ENCODE measurements around the gene NCKAP5. TPM values are rescaled to one million over a fixed set of nuclear protein-coding genes. Genes with fewer than 3 reads are reported as not detected.

The NCKAP5 gene
- total RNA-seq, 1 experiment from 2014 or later: not detected

DNA sequence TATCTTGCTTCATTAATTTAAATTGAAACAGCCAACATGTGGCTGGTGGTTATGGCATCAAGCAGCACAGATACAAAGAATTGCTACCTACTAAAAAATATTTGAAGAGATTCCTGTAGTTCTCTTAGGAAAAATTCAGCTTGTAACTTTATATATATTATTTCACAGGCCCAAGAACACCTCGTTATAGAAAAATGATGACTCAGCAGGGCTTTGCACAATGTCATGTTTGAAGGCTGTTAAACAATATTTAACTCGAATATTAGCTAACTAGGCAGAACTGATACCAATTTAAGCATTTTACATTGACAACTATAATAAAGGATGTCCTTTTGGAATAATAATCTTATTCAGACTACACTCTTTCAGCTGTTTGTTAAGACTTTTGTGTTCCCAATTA is 795.9 kb downstream of the NCKAP5 start:
- no peak overlapping the region for H3K4me3 Mint-ChIP-seq (ENCODE audit: unreplicated experiment)
- no peak for DNase-seq (ENCODE audit: unreplicated experiment)
- CTCF ChIA-PET: interaction anchor here (0.6 to 1.1 kb wide), 2 partner anchors 183 to 519 kb away, joined by 3 read pairs; no protein-coding TSS in a partner anchor
- POLR2A ChIA-PET: no interaction called here
- no peaks in the 10 kb centered on the region for H3K27me3 Mint-ChIP-seq (ENCODE audit: insufficient read depth, unreplicated experiment)
- TF ChIP-seq, protein P1, sequence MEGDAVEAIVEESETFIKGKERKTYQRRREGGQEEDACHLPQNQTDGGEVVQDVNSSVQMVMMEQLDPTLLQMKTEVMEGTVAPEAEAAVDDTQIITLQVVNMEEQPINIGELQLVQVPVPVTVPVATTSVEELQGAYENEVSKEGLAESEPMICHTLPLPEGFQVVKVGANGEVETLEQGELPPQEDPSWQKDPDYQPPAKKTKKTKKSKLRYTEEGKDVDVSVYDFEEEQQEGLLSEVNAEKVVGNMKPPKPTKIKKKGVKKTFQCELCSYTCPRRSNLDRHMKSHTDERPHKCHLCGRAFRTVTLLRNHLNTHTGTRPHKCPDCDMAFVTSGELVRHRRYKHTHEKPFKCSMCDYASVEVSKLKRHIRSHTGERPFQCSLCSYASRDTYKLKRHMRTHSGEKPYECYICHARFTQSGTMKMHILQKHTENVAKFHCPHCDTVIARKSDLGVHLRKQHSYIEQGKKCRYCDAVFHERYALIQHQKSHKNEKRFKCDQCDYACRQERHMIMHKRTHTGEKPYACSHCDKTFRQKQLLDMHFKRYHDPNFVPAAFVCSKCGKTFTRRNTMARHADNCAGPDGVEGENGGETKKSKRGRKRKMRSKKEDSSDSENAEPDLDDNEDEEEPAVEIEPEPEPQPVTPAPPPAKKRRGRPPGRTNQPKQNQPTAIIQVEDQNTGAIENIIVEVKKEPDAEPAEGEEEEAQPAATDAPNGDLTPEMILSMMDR (IDR thresholded peaks at IDR 0.05; ENCODE audit: unreplicated experiment): no peak
- H3K9me3 Mint-ChIP-seq (ENCODE audit: unreplicated experiment): peaks cover 10% of the 10 kb centered on the region
- H3K4me1 Mint-ChIP-seq (ENCODE audit: insufficient read depth, unreplicated experiment): no peaks in the 10 kb centered on the region
- H3K36me3 Mint-ChIP-seq (ENCODE audit: insufficient read depth, unreplicated experiment): no peaks in the 10 kb centered on the region
- no TSS peak for BruUV-seq (replicated peaks)
- intact Hi-C loops (cut with micrococcal nuclease): no loop called here
- no peak overlapping the region for H3K27ac Mint-ChIP-seq (ENCODE audit: low read depth, unreplicated experiment)

DNA sequence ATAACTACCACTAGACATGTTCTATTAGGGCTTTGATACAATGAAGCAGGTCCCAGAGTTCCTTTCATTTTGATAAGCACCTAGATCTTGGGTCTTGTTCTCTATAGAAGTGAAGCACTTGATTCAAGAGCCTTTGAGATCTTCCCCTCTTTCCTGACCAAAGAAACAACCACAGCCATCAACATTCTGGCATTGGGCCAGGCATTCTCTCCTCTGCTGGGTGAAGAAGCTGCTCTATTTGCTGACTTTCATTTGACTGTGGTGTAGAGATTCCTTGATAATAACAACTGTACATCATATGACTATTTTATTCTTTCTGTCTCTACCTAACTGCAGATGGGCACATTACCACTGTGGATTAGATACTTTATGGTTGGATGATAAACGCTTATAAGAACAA is 801.7 kb downstream of the NCKAP5 start:
- intact Hi-C loops (cut with micrococcal nuclease): no loop called here
- peaks cover 34% of the 10 kb centered on the region for H3K9me3 Mint-ChIP-seq (ENCODE audit: unreplicated experiment)
- POLR2A ChIA-PET: no interaction called here
- CTCF ChIA-PET: no interaction called here
- no peaks in the 10 kb centered on the region for H3K27me3 Mint-ChIP-seq (ENCODE audit: insufficient read depth, unreplicated experiment)
- DNase-seq (ENCODE audit: unreplicated experiment): peak; percentile 6
- TF ChIP-seq, protein P1 (IDR thresholded peaks at IDR 0.05; ENCODE audit: unreplicated experiment): no peak
- H3K27ac Mint-ChIP-seq (ENCODE audit: low read depth, unreplicated experiment): no peak overlapping the region
- no peaks in the 10 kb centered on the region for H3K4me1 Mint-ChIP-seq (ENCODE audit: insufficient read depth, unreplicated experiment)
- H3K36me3 Mint-ChIP-seq (ENCODE audit: insufficient read depth, unreplicated experiment): no peaks in the 10 kb centered on the region
- H3K4me3 Mint-ChIP-seq (ENCODE audit: unreplicated experiment): no peak overlapping the region
- BruUV-seq (replicated peaks): no TSS peak

DNA sequence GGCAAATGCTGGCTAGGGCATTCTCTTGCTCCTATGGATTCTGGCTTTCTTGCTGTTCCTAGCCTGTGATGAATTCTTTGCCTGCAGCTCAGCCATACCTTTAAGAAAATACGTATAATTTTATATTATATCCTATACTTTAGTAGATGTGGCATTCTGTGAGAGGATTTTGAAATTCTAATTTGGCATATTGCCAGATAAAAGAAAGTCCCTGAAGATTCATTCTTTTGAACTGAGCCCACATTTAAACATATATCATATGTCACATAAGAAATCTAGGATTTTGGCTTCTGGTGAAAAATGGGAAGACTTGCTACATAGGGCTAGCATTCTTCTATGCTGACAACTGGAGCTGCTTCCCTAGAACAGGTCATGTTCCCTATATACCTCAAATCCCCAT is 806.8 kb downstream of the NCKAP5 start:
- H3K4me3 Mint-ChIP-seq (ENCODE audit: unreplicated experiment): no peak overlapping the region
- H3K27ac Mint-ChIP-seq (ENCODE audit: low read depth, unreplicated experiment): no peak overlapping the region
- H3K36me3 Mint-ChIP-seq (ENCODE audit: insufficient read depth, unreplicated experiment): no peaks in the 10 kb centered on the region
- peaks cover 18% of the 10 kb centered on the region for H3K9me3 Mint-ChIP-seq (ENCODE audit: unreplicated experiment)
- no peaks in the 10 kb centered on the region for H3K4me1 Mint-ChIP-seq (ENCODE audit: insufficient read depth, unreplicated experiment)
- BruUV-seq (replicated peaks): no TSS peak
- DNase-seq (ENCODE audit: unreplicated experiment): no peak
- ChIA-PET POLR2A (no interaction called here), CTCF (interaction anchor here (0.5 kb wide), 1 partner anchor 50 kb away, joined by 3 read pairs; no protein-coding TSS in a partner anchor)
- H3K27me3 Mint-ChIP-seq (ENCODE audit: insufficient read depth, unreplicated experiment): no peaks in the 10 kb centered on the region
- intact Hi-C loops (cut with micrococcal nuclease): no loop called here
- TF ChIP-seq, protein P1 (IDR thresholded peaks at IDR 0.05; ENCODE audit: unreplicated experiment): no peak

DNA sequence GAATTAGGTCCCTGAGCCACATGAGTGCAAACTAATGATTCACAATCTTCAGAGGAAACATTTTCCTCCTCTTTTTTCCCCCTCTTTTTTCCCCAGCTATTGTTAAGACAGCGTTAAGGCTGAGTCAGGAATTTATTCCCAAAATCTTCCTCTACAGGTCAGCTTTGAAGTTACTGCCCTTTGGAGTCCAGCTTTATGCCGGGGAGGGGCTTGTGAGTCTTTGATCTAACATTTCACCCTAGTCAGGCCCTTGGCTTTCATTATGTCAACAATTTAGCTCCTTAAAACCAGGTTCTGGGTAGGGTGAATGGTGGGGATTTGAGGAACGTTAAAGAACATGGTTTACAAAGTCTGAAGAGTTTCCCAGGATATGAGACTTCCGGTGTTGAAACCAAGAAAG is 807.3 kb downstream of the NCKAP5 start:
- DNase-seq (ENCODE audit: unreplicated experiment): no peak
- ChIA-PET POLR2A (interaction anchor here (0.5 kb wide), 1 partner anchor 87 kb away, joined by 4 read pairs; no protein-coding TSS in a partner anchor), CTCF (no interaction called here)
- no peaks in the 10 kb centered on the region for H3K27me3 Mint-ChIP-seq (ENCODE audit: insufficient read depth, unreplicated experiment)
- BruUV-seq (replicated peaks): no TSS peak
- TF ChIP-seq, protein P1 (IDR thresholded peaks at IDR 0.05; ENCODE audit: unreplicated experiment): no peak
- H3K27ac Mint-ChIP-seq (ENCODE audit: low read depth, unreplicated experiment): no peak overlapping the region
- H3K4me1 Mint-ChIP-seq (ENCODE audit: insufficient read depth, unreplicated experiment): no peaks in the 10 kb centered on the region
- no peaks in the 10 kb centered on the region for H3K36me3 Mint-ChIP-seq (ENCODE audit: insufficient read depth, unreplicated experiment)
- peaks cover 18% of the 10 kb centered on the region for H3K9me3 Mint-ChIP-seq (ENCODE audit: unreplicated experiment)
- no peak overlapping the region for H3K4me3 Mint-ChIP-seq (ENCODE audit: unreplicated experiment)
- intact Hi-C loops (cut with micrococcal nuclease): no loop called here

All from MCF 10A (cell line).